GM19395 (cell line): ENCODE measurements around the gene ZNF716.
"Not testable (repeated sequence)": the region's sequence is repeated elsewhere in the genome, so short reads cannot be mapped to it uniquely, and the experiment has no call there.

Experiments used
- ATAC-seq: cut with Tn5 transposase; IDR thresholded peaks from one replicate; pipeline ENCODE4 v1.9.1; 2021; ENCODE audit warnings: mild to moderate bottlenecking, moderate library complexity; ENCODE audit not compliant: unreplicated experiment

Gene ZNF716

GRCh38 chr7:57449904-57450303 lies at the start of gene ZNF716:
ZNF716 (plus strand) TSS chr7:57450177; CDS start chr7:57450289, 112 bp downstream.
- no peak for ATAC-seq

- no peak for ATAC-seq
These were observed 49.3 kb upstream of the ZNF716 start for GRCh38 chr7:57400531-57401155.

- not testable (repeated sequence) for ATAC-seq
These were observed 46.9 kb upstream of the ZNF716 start for GRCh38 chr7:57403051-57403450.

GRCh38 chr7:57403601-57404342 lies 46.2 kb upstream of the ZNF716 start:
- no peak for ATAC-seq

GRCh38 chr7:57404343-57404966 lies 45.5 kb upstream of the ZNF716 start:
- ATAC-seq = no peak

- no peak for ATAC-seq
These were observed 45.0 kb upstream of the ZNF716 start for GRCh38 chr7:57404967-57405421.

GRCh38 chr7:57407125-57407524 lies 42.9 kb upstream of the ZNF716 start:
- ATAC-seq = no peak

GRCh38 chr7:57412168-57412567 lies 37.8 kb upstream of the ZNF716 start:
- no peak for ATAC-seq

GRCh38 chr7:57412618-57413017 lies 37.4 kb upstream of the ZNF716 start:
- no peak for ATAC-seq

GRCh38 chr7:57413529-57414398 lies 36.2 kb upstream of the ZNF716 start:
- no peak for ATAC-seq

- no peak for ATAC-seq
These were observed 35.6 kb upstream of the ZNF716 start for GRCh38 chr7:57414415-57414814.

GRCh38 chr7:57414852-57415251 lies 35.1 kb upstream of the ZNF716 start:
- no peak for ATAC-seq

GRCh38 chr7:57415326-57415725 lies 34.7 kb upstream of the ZNF716 start:
- ATAC-seq = no peak

GRCh38 chr7:57415730-57416129 lies 34.2 kb upstream of the ZNF716 start:
- no peak for ATAC-seq

- ATAC-seq = no peak
These were observed 33.2 kb upstream of the ZNF716 start for GRCh38 chr7:57416601-57417358.

- ATAC-seq = no peak
These were observed 32.2 kb upstream of the ZNF716 start for GRCh38 chr7:57417736-57418135.

- no peak for ATAC-seq
These were observed 26.2 kb upstream of the ZNF716 start for GRCh38 chr7:57423768-57424167.

- no peak for ATAC-seq
These were observed 25.3 kb upstream of the ZNF716 start for GRCh38 chr7:57424515-57425238.

GRCh38 chr7:57425239-57425944 lies 24.6 kb upstream of the ZNF716 start:
- ATAC-seq = no peak
